Osteoblast (primary cell): ENCODE data around the gene ITGA4. TPM values are rescaled to one million over a fixed set of nuclear protein-coding genes. Genes with fewer than 3 reads are reported as not detected.

Experiments used
- DNase-seq: peaks from one replicate; pipeline ENCODE4 v3.0.0; 2011; ENCODE audit warnings: low spot score, mixed read lengths; ENCODE audit not compliant: insufficient read length; ENCODE audit errors: missing footprints
- H2AFZ ChIP-seq: 2 replicates; pipeline ENCODE4 v1.6.0; 2011; ENCODE audit warnings: mild to moderate bottlenecking, low read length
- H3K27ac ChIP-seq: 2 replicates; pipeline ENCODE4 v1.5.1; 2011; ENCODE audit warnings: mild to moderate bottlenecking, low read depth, low read length, moderate library complexity
- H3K27me3 ChIP-seq: 2 replicates; pipeline ENCODE4 v1.6.0; 2012; ENCODE audit warnings: mild to moderate bottlenecking, control low read depth, inconsistent platforms, low read length, moderate library complexity; ENCODE audit not compliant: insufficient read depth
- H3K36me3 ChIP-seq: 2 replicates; pipeline ENCODE4 v1.5.1; 2011; ENCODE audit warnings: mild to moderate bottlenecking, low read length, control low read depth, moderate library complexity; ENCODE audit not compliant: insufficient read depth
- H3K4me1 ChIP-seq: 2 replicates; pipeline ENCODE4 v1.5.1; 2011; ENCODE audit warnings: mild to moderate bottlenecking, low read length, control low read depth, moderate library complexity; ENCODE audit not compliant: insufficient read depth
- H3K4me2 ChIP-seq: 2 replicates; pipeline ENCODE4 v1.6.0; 2011; ENCODE audit warnings: mild to moderate bottlenecking, low read length; ENCODE audit not compliant: insufficient read depth
- H3K4me3 ChIP-seq: fragments of 200-600 bp; sonication (generic); 3 replicates; pipeline ENCODE4 v1.5.1; 2012; ENCODE audit warnings: mild to moderate bottlenecking, low read length, inconsistent platforms; ENCODE audit not compliant: insufficient read depth
- H3K79me2 ChIP-seq: 2 replicates; pipeline ENCODE4 v1.6.0; 2012; ENCODE audit warnings: mild to moderate bottlenecking, low read length, control low read depth, inconsistent platforms; ENCODE audit not compliant: insufficient read depth
- H3K9me3 ChIP-seq: 2 replicates; pipeline ENCODE4 v1.5.1; 2011; ENCODE audit warnings: low read depth, low read length, control low read depth
- H4K20me1 ChIP-seq: 2 replicates; pipeline ENCODE4 v1.6.0; 2012; ENCODE audit warnings: mild to moderate bottlenecking, low read length, control low read depth; ENCODE audit not compliant: insufficient read depth
- CTCF ChIP-seq: IDR thresholded peaks from 2 replicates; pipeline ENCODE4 v1.5.1; 2011; ENCODE audit warnings: mild to moderate bottlenecking, low read depth, low read length, moderate library complexity; ENCODE audit errors: extremely low read depth
- total RNA-seq: library from RNA; depleted of rRNA; stranded (reverse); fragments of >200 nt; gene quantifications from 2 replicates; pipeline ENCODE4 v1.2.3, GENCODE V29; 2012

The ITGA4 gene
- total RNA-seq, 1 donor: 9.0 TPM

GRCh38 chr2:181484851-181485637, 27.9 kb downstream of the ITGA4 start:
- Histone ChIP-seq H3K27ac (no peak overlapping the region), H3K79me2 (no peaks in the 10 kb centered on the region), H4K20me1 (no peaks in the 10 kb centered on the region), H3K4me3 (no peak overlapping the region), H2AFZ (no peak overlapping the region), H3K9me3 (no peaks in the 10 kb centered on the region), H3K4me2 (no peak overlapping the region), H3K4me1 (no peaks in the 10 kb centered on the region), H3K36me3 (no peaks in the 10 kb centered on the region), H3K27me3 (no peaks in the 10 kb centered on the region)
- no peak for TF ChIP-seq CTCF
- no peak for DNase-seq

GRCh38 chr2:181485638-181485946, 28.4 kb downstream of the ITGA4 start:
- H2AFZ ChIP-seq: no peak overlapping the region
- no peak for DNase-seq
- no peak for TF ChIP-seq CTCF
- no peaks in the 10 kb centered on the region for H3K36me3 ChIP-seq
- no peak overlapping the region for H3K4me3 ChIP-seq
- H3K79me2 ChIP-seq: no peaks in the 10 kb centered on the region
- H3K4me1 ChIP-seq: no peaks in the 10 kb centered on the region
- H3K27ac ChIP-seq: no peak overlapping the region
- H3K4me2 ChIP-seq: no peak overlapping the region
- H3K27me3 ChIP-seq: no peaks in the 10 kb centered on the region
- H3K9me3 ChIP-seq: no peaks in the 10 kb centered on the region
- H4K20me1 ChIP-seq: no peaks in the 10 kb centered on the region

- no peaks in the 10 kb centered on the region for H3K9me3 ChIP-seq
- DNase-seq: no peak
- H3K79me2 ChIP-seq: no peaks in the 10 kb centered on the region
Observed at GRCh38 chr2:181499231-181499630, 42.0 kb downstream of the ITGA4 start.

GRCh38 chr2:181500201-181500600, 43.0 kb downstream of the ITGA4 start:
- Histone ChIP-seq H3K9me3 (no peaks in the 10 kb centered on the region), H3K4me1 (no peaks in the 10 kb centered on the region), H3K27me3 (no peaks in the 10 kb centered on the region), H3K36me3 (no peaks in the 10 kb centered on the region), H2AFZ (no peak overlapping the region), H3K4me2 (no peak overlapping the region), H3K79me2 (no peaks in the 10 kb centered on the region), H4K20me1 (no peaks in the 10 kb centered on the region), H3K27ac (no peak overlapping the region), H3K4me3 (no peak overlapping the region)
- no peak for DNase-seq
- no peak for TF ChIP-seq CTCF

More at GRCh38 chr2:181499231-181499630, 42.0 kb downstream of the ITGA4 start:
- no peak for TF ChIP-seq CTCF
- H4K20me1 ChIP-seq: no peaks in the 10 kb centered on the region
- no peak overlapping the region for H2AFZ ChIP-seq
- H3K27me3 ChIP-seq: no peaks in the 10 kb centered on the region
- no peaks in the 10 kb centered on the region for H3K4me1 ChIP-seq
- H3K36me3 ChIP-seq: no peaks in the 10 kb centered on the region
- H3K27ac ChIP-seq: no peak overlapping the region
- no peak overlapping the region for H3K4me3 ChIP-seq
- no peak overlapping the region for H3K4me2 ChIP-seq
